ENCODE measurements around the gene NDUFS5. TPM values are rescaled to one million over a fixed set of nuclear protein-coding genes. Genes with fewer than 3 reads are reported as not detected.
A peak's percentile ranks its signal among the peaks of the same experiment; 100 is the strongest.

The NDUFS5 gene
- polyA plus RNA-seq, 1 of the 3 experiments (the other 2 are of a cell fraction) = 881 TPM

GRCh38 chr1:38990738-38991637 is 35.2 kb upstream of the NDUFS5 start, which contains the start of gene AKIRIN1:
AKIRIN1 (plus strand) TSS chr1:38991276; CDS start chr1:38991381, 105 bp downstream.
- Histone ChIP-seq H4K20me1 (ENCODE audit: insufficient read depth) (peaks cover 45% of the 10 kb centered on the region), H3F3A (replicated peaks; ENCODE audit: insufficient read depth) (peaks cover 15% of the 10 kb centered on the region), H3K9me2 (no peaks in the 10 kb centered on the region), H3K9me3 (no peaks in the 10 kb centered on the region), H3K4me2 (peak within 1 kb of the TSS; percentile 88), H3K4me1 (ENCODE audit: control insufficient read depth in 1 of 2, insufficient read depth in 2 of 2, low read depth in 1 of 2, low read length in 1 of 2) (peaks cover 0 to 7% of the 10 kb centered on the region in 2 experiments; a peak in 3 of 4 replicates), H3K27ac (ENCODE audit: low read depth in 2 of 2, low read length in 1 of 2) (peak within 1 kb of the TSS; percentile 82 to 87), H3K4me3 (ENCODE audit: low read depth in 2 of 2, low read length in 1 of 2) (peak within 1 kb of the TSS; percentile 67 to 72), H2AFZ (ENCODE audit: low read depth) (peak within 1 kb of the TSS; percentile 99), H3K36me3 (replicated peaks in 1 of 2; ENCODE audit: control insufficient read depth in 1 of 2, insufficient read depth in 2 of 2, low read length in 1 of 2) (peaks cover 3 to 21% of the 10 kb centered on the region in 2 experiments), H3K27me3 (ENCODE audit: insufficient read depth) (no peaks in the 10 kb centered on the region), H3K9ac (peak within 1 kb of the TSS; percentile 98), H3K79me2 (ENCODE audit: insufficient read depth) (peaks cover 49% of the 10 kb centered on the region)
- 5% methylated on average over 11 of the region's 76 CpGs for WGBS (ENCODE audit: low lambda C conversion rate)
- POLR2A ChIA-PET = interaction anchor here (1.9 kb wide), 1 partner anchor 35 kb away, joined by 4 read pairs; the partner anchor contains the start of gene NDUFS5
- CTCF ChIA-PET = interaction anchor here (1.1 kb wide), 1 partner anchor 9 kb away, joined by 3 read pairs; no protein-coding TSS in a partner anchor
- DNase-seq = peak; percentile 99
- TF ChIP-seq RXRA (IDR thresholded peaks at IDR 0.05; ENCODE audit: borderline replicate concordance, low read depth) = peak; percentile 9; the same call in 1 of the 2 replicates
- TF ChIP-seq JUND (IDR thresholded peaks at IDR 0.05) = peak; percentile 45; the same call in 1 of the 2 replicates
- TF ChIP-seq MEF2A (IDR thresholded peaks at IDR 0.05; ENCODE audit: borderline replicate concordance, low read depth) = no peak
- TF ChIP-seq GATA2 (CRISPR knock-in tag; IDR thresholded peaks at IDR 0.05) = no peak
- no peak for TF ChIP-seq SMC3 (IDR thresholded peaks at IDR 0.05; ENCODE audit: low read depth, low read length)
- TF ChIP-seq ELF1 (IDR thresholded peaks at IDR 0.05) = peak; percentile 85
- TF ChIP-seq NRF1 (IDR thresholded peaks at IDR 0.05; ENCODE audit: low read depth, low read length) = no peak
- peak; percentile 5; the same call in 1 of the 2 replicates for TF ChIP-seq TCF12 (IDR thresholded peaks at IDR 0.05)
- no peak for TF ChIP-seq IRF3 (IDR thresholded peaks at IDR 0.05; ENCODE audit: low read depth, low read length)
- TF ChIP-seq TAF1 (IDR thresholded peaks at IDR 0.05; ENCODE audit: borderline replicate concordance, low read depth, low read length) = peak; percentile 93
- TF ChIP-seq CHD2 (IDR thresholded peaks at IDR 0.05; ENCODE audit: low read length, partially characterized antibody) = no peak
- TF ChIP-seq EP300 (IDR thresholded peaks at IDR 0.05; ENCODE audit: borderline replicate concordance in 1 of 2, low read depth in 1 of 2, low read length in 1 of 2) = peak; percentile 8 to 73; a peak in 1 of 4 replicates
- 0 out of 2 replicates have a peak, but pooled peaks have one; percentile 11 for TF ChIP-seq NFIC (IDR thresholded peaks at IDR 0.05; ENCODE audit: borderline replicate concordance)
- TF ChIP-seq MXI1 (IDR thresholded peaks at IDR 0.05; ENCODE audit: low read depth, low read length) = peak; percentile 59; the same call in 1 of the 2 replicates
- TF ChIP-seq FOXM1 (IDR thresholded peaks at IDR 0.05; ENCODE audit: low read depth) = no peak
- peak; percentile 79 for TF ChIP-seq MAX (IDR thresholded peaks at IDR 0.05; ENCODE audit: low read depth)
- peak; percentile 92 for TF ChIP-seq POLR2AphosphoS5 (IDR thresholded peaks at IDR 0.05; ENCODE audit: low read depth, low read length)
- no peak for TF ChIP-seq RFX5 (IDR thresholded peaks at IDR 0.05; ENCODE audit: low read length)
- TF ChIP-seq EZH2phosphoT487 (IDR thresholded peaks at IDR 0.05; ENCODE audit: borderline replicate concordance, low read depth) = no peak
- TF ChIP-seq RCOR1 (IDR thresholded peaks at IDR 0.05; ENCODE audit: low read length) = no peak
- peak; percentile 83 for TF ChIP-seq YY1 (IDR thresholded peaks at IDR 0.05; ENCODE audit: low read depth)
- TF ChIP-seq FOXJ3 (CRISPR knock-in tag; IDR thresholded peaks at IDR 0.05) = no peak
- no peak for TF ChIP-seq USF2 (IDR thresholded peaks at IDR 0.05; ENCODE audit: borderline replicate concordance, low read depth, low read length)
- TF ChIP-seq FOSL2 (IDR thresholded peaks at IDR 0.05; ENCODE audit: borderline replicate concordance, low read depth) = peak; percentile 3; the same call in 1 of the 2 replicates
- TF ChIP-seq USF1 (IDR thresholded peaks at IDR 0.05; ENCODE audit: borderline replicate concordance, low read depth) = no peak
- TF ChIP-seq GABPA (IDR thresholded peaks at IDR 0.05; ENCODE audit: low read depth) = peak; percentile 41; the same call in 1 of the 2 replicates
- TF ChIP-seq PBX3 (IDR thresholded peaks at IDR 0.05) = no peak
- TF ChIP-seq SIN3A (IDR thresholded peaks at IDR 0.05; ENCODE audit: borderline replicate concordance, low read depth, low read length) = peak; percentile 63; the same call in 1 of the 2 replicates
- TF ChIP-seq RAD21 (IDR thresholded peaks at IDR 0.05; ENCODE audit: low read length) = no peak

Data from SK-N-SH (cell line).